Common myeloid progenitor, CD34-positive (primary cell): ENCODE results near the gene TINAGL1.

Experiments
- CTCF ChIA-PET: fragments of 350-600 bp; sonication (Branson Sonifier 250); formaldehyde crosslinking; loops from one replicate; lab custom pipeline; 2021; ENCODE audit warnings: antibody characterized with exemption; lab: Charles Lee
- POLR2A ChIA-PET: fragments of 350-600 bp; sonication (Branson Sonifier 250); formaldehyde crosslinking; loops from one replicate; lab custom pipeline; 2021; ENCODE audit warnings: antibody characterized with exemption; lab: Charles Lee
- DNase-seq, 3 donors: peaks; one replicate each; pipeline versions ENCODE4 v3.0.0 to v3.0.0-alpha.2; 2013
- H3K27ac ChIP-seq, 2 experiments: 1 replicate in 1 of 2; 2 replicates in 1 of 2; pipeline ENCODE4 v1.7.0; 2013; ENCODE audit warnings: inconsistent platforms in 2 of 2, low read length in 2 of 2, mild to moderate bottlenecking in 2 of 2, low read depth in 1 of 2, moderate library complexity in 1 of 2; ENCODE audit not compliant: severe bottlenecking in 2 of 2, insufficient read depth in 1 of 2, poor library complexity in 1 of 2
- H3K27me3 ChIP-seq, 5 experiments: replicated peaks in 2 of 5; 1 replicate in 3 of 5; 2 replicates in 2 of 5; pipeline versions ENCODE4 v1.6.1 to v1.7.0; 2013; ENCODE audit warnings: low read length in 4 of 5, mild to moderate bottlenecking in 2 of 5, moderate library complexity in 2 of 5, inconsistent platforms in 1 of 5; ENCODE audit not compliant: insufficient read depth in 5 of 5, control insufficient read depth in 4 of 5
- H3K36me3 ChIP-seq, 4 experiments: 1 replicate in 2 of 4; 2 replicates in 2 of 4; pipeline versions ENCODE4 v1.6.1 to v1.7.0; 2013; ENCODE audit warnings: low read length in 3 of 4, control low read depth in 1 of 4, mild to moderate bottlenecking in 1 of 4; ENCODE audit not compliant: control insufficient read depth in 4 of 4, insufficient read depth in 4 of 4
- H3K4me1 ChIP-seq, 4 experiments: 1 replicate in 3 of 4; 2 replicates in 1 of 4; pipeline versions ENCODE4 v1.6.1 to v1.7.1; 2013; ENCODE audit warnings: low read length in 3 of 4, mild to moderate bottlenecking in 3 of 4, control low read depth in 1 of 4, inconsistent platforms in 1 of 4, moderate library complexity in 1 of 4; ENCODE audit not compliant: control insufficient read depth in 4 of 4, insufficient read depth in 4 of 4; ENCODE audit errors: control extremely low read depth in 1 of 4
- H3K4me3 ChIP-seq, 7 experiments: 1 replicate in 4 of 7; 2 replicates in 3 of 7; pipeline versions ENCODE4 v1.5.1 to v1.7.0; 2013; ENCODE audit warnings: mild to moderate bottlenecking in 7 of 7, low read length in 6 of 7, moderate library complexity in 6 of 7, inconsistent platforms in 2 of 7, low read depth in 2 of 7, control low read depth in 1 of 7; ENCODE audit not compliant: insufficient read depth in 4 of 7, control insufficient read depth in 1 of 7; ENCODE audit errors: extremely low read depth in 1 of 7
- H3K9me3 ChIP-seq, 5 experiments: 1 replicate in 4 of 5; 2 replicates in 1 of 5; pipeline versions ENCODE4 v1.6.1 to v1.7.1; 2013; ENCODE audit warnings: low read length in 4 of 5, mild to moderate bottlenecking in 2 of 5, inconsistent platforms in 1 of 5, low read depth in 1 of 5, moderate library complexity in 1 of 5; ENCODE audit not compliant: control insufficient read depth in 4 of 5, insufficient read depth in 2 of 5; ENCODE audit errors: control extremely low read depth in 1 of 5
- WGBS: methylation state at CpG from one replicate; pipeline ENCODE4 v1.1.5; 2013; ENCODE audit not compliant: insufficient coverage; 5-methylcytosine and 5-hydroxymethylcytosine counted together

Gene TINAGL1

DNA sequence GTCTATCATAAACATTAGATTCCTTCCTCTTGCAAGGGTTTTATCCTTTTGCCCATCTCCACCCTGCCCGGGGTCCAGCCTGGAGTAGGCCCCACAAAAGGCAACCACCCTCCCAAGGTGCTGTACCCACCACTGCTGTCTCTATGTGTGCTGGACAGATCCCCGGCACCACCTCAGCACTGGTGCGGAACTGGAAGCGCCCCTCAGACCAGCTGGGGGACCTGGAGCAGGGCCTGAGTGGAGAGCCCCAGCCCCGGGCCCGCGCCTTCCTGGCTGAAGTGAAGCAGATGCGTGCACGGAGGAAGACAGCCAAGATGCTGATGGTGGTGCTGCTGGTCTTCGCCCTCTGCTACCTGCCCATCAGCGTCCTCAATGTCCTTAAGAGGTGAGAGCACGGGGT, 47.0 kb downstream of the TINAGL1 start:
- CTCF ChIA-PET, result interaction anchor here (1.4 to 1.6 kb wide), 3 partner anchors 15 to 59 kb away, joined by 3 to 5 read pairs (median 4); no protein-coding TSS in a partner anchor

DNA sequence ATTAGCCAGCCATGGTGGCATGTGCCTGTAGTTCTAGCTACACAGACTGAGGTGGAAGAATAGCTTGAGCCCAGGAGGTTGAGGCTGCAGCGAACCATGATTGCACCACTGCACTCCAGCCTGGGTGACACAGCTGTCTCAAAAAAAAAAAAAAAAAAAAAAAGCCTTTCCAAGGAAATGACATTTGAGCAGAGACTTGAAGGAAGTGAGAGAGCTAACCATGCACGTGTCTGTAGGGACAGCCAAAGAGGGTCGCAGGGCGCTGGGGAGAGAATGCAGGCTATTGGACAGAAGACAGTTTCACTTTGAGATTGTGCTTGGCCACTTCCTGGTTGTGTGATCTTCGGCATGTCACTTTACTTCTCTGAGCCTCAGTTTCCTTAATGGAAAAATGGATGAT, 48.0 kb downstream of the TINAGL1 start:
- WGBS, result 81% methylated on average over 5 of the region's 5 CpGs
- peaks cover 5 to 23% (median 13%) of the 10 kb centered on the region in 4 experiments for H3K36me3 ChIP-seq
- ChIA-PET CTCF (interaction anchor here (1.1 to 1.4 kb wide), 2 partner anchors 14 to 17 kb away, joined by 3 to 5 read pairs; no protein-coding TSS in a partner anchor), POLR2A (no interaction called here)
- no peaks in the 10 kb centered on the region for H3K4me1 ChIP-seq
- H3K4me3 ChIP-seq, result no peak overlapping the region
- no peak overlapping the region for H3K27ac ChIP-seq
- no peaks in the 10 kb centered on the region for H3K27me3 ChIP-seq
- no peaks in the 10 kb centered on the region for H3K9me3 ChIP-seq
- no peak for DNase-seq

More for the DNA sequence above, 47.0 kb downstream of the TINAGL1 start:
- H3K4me1 ChIP-seq, result peaks cover 0 to under 1% (median 0%) of the 10 kb centered on the region in 4 experiments
- no peaks in the 10 kb centered on the region for H3K27me3 ChIP-seq
- H3K27ac ChIP-seq, result no peak overlapping the region
- no peaks in the 10 kb centered on the region for H3K9me3 ChIP-seq
- WGBS, result 100% methylated on average over 10 of the region's 12 CpGs
- H3K36me3 ChIP-seq, result peaks cover 0 to 14% (median 9%) of the 10 kb centered on the region in 4 experiments
- POLR2A ChIA-PET, result no interaction called here
- no peak overlapping the region for H3K4me3 ChIP-seq
- DNase-seq, result no peak

DNA sequence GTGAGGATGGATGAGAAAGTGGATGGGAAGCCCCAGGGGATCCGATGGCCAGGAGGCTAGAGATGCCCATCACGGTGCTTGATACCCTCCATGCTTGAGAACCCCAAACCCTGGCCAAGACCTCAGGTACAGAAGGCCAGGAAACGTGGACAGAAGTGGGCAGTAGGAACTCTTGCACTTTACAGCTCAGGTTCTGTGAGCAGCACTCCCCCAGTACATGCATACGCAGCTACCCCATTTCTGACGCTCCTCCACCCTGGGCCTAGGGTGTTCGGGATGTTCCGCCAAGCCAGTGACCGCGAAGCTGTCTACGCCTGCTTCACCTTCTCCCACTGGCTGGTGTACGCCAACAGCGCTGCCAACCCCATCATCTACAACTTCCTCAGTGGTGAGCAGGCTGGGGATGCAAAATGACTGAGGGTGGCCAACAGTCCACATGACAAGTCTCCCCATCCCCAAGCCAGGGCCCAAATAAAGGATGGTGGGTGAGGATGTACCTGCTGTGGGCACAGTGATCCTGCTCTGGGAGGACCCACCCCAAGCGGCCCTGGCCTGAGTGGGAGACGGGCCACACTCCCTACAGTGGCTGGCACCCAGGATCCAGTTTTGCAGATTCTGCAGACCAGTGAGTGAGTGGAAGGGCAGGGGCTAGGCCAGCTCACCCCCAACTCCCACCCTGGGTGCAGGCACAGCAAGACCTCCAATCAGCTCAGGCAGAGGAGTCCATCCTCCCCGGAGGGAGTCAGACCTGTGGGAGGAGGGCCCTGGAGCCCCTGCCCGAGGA, 48.6 kb downstream of the TINAGL1 start:
- peaks cover 5 to 30% (median 16%) of the 10 kb centered on the region in 4 experiments for H3K36me3 ChIP-seq
- no peaks in the 10 kb centered on the region for H3K4me1 ChIP-seq
- 94% methylated on average over 12 of the region's 16 CpGs for WGBS
- no peak for DNase-seq
- no peak overlapping the region for H3K4me3 ChIP-seq
- no peaks in the 10 kb centered on the region for H3K27me3 ChIP-seq
- no peaks in the 10 kb centered on the region for H3K9me3 ChIP-seq
- ChIA-PET CTCF (interaction anchor here (1.1 to 1.4 kb wide), 2 partner anchors 17 to 19 kb away, joined by 3 to 4 read pairs; partner anchors contain the start of gene PEF1), POLR2A (no interaction called here)
- H3K27ac ChIP-seq, result no peak overlapping the region

DNA sequence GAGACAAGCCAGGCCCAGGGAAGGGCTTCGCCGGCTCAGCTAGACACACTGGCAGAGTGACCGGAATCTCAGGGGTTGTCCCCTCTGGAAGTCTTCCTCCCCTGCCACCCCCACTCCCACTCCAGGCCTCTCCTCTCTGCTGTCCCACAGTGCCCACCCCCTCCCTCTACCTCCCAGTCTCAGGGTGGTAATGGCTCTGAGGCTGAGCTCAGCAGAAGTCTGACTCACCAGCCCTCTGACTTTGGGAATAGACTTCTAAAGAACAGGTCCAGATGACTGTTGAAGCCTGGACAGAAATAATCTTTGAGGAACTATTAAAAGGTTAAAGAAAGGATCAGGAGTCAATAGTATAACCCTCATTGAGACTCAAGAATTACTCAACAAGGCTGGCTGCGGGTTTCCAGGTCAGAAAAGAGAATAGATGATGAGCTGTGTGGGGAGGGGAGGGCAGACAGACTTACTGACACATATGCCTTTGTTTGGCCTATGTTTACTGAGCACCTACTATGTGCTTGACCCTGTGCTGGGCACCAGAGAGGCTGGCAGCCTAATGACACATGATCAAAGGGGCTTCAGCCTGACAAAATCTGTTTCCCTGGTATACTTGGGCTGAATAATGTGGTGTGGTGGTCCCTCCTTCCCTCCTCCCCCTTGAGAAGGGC, 49.4 kb downstream of the TINAGL1 start:
- Histone ChIP-seq H3K4me1 (no peaks in the 10 kb centered on the region), H3K4me3 (no peak overlapping the region), H3K27me3 (no peaks in the 10 kb centered on the region), H3K36me3 (peaks cover 5 to 37% (median 20%) of the 10 kb centered on the region in 4 experiments), H3K9me3 (no peaks in the 10 kb centered on the region), H3K27ac (no peak overlapping the region)
- CTCF ChIA-PET, result interaction anchor here (1.4 kb wide), 1 partner anchor 18 kb away, joined by 4 read pairs; the partner anchor contains the start of gene PEF1
- 93% methylated on average over 4 of the region's 4 CpGs for WGBS
- POLR2A ChIA-PET, result no interaction called here
- no peak for DNase-seq

DNA sequence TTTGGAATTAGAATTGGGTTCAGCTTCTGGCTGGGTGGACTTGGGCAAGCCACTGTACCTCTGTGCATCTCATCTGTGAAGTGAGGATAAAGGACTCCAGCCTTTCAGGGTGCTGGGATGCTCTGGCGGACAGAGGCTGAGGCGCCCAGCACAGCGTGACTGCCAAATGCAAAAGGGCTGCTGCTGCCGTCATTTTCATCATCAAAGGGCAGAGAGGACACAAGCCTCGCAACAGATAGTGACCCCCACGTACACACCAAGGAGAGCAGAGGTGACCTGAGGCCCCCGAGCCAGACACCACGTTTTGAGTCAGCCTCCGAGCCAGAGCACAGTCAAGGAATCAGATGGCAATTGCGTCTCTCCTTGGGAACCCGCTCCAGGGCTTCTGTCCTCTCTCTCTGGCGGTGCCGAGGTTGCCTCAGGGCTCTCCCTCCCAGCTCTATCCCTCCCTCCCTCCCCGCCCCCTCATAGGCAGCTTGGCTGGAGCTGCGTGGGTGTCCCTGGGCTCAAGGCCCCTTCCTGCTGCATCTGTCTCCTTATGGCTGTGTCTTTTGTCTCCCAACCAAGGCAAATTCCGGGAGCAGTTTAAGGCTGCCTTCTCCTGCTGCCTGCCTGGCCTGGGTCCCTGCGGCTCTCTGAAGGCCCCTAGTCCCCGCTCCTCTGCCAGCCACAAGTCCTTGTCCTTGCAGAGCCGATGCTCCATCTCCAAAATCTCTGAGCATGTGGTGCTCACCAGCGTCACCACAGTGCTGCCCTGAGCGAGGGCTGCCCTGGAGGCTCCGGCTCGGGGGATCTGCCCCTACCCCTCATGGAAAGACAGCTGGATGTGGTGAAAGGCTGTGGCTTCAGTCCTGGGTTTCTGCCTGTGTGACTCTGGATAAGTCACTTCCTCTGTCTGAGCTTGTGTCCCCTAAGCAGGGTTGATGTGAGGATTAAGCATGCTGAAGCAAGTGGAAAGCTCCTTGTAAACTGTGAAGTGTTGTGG, 50.2 kb downstream of the TINAGL1 start:
- 95% methylated on average over 22 of the region's 23 CpGs for WGBS
- H3K27ac ChIP-seq, result no peak overlapping the region

DNA sequence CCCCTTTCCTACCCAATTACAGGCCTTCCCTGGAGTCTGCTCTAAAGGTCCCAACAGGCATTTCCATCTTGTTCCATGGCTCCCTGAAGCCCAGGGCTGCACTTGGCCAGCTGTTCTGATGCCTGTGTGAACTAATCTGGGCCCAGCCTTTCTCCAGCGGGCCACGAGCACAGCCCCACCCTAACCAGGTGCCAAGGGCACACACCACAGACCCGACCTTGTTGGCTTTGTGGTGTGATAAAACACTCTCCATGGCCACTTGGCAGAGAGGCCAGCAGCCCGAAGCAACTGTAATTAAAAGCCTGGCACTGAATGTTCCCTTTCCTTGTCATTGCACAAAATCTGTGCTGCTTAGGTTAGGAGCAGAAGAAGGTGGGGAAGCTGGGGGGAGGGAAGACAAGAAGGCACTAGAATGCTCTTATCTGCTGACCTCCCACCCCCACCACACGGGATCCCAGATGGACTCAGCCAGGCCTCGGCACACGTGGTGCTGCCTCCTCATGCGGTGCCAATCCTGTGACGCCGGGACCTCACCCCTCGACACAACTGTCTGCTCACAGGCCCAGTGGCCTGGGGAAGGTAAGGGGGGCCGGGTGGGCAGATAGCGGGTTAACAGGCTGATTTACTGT, 51.1 kb downstream of the TINAGL1 start:
- no peak for DNase-seq
- CTCF ChIA-PET, result interaction anchor here (0.9 to 1.5 kb wide), 3 partner anchors 9 to 62 kb away, joined by 4 to 5 read pairs (median 5); no protein-coding TSS in a partner anchor
- POLR2A ChIA-PET, result interaction anchor here (0.6 kb wide), 1 partner anchor 527 kb away, joined by 3 read pairs; no protein-coding TSS in a partner anchor
- no peaks in the 10 kb centered on the region for H3K9me3 ChIP-seq
- 94% methylated on average over 11 of the region's 13 CpGs for WGBS
- no peaks in the 10 kb centered on the region for H3K27me3 ChIP-seq
- H3K4me1 ChIP-seq, result no peaks in the 10 kb centered on the region
- H3K4me3 ChIP-seq, result no peak overlapping the region
- H3K36me3 ChIP-seq, result peaks cover 9 to 54% (median 34%) of the 10 kb centered on the region in 4 experiments
- no peak overlapping the region for H3K27ac ChIP-seq

More for the DNA sequence above, 50.2 kb downstream of the TINAGL1 start:
- H3K4me1 ChIP-seq, result no peaks in the 10 kb centered on the region
- ChIA-PET POLR2A (interaction anchor here (0.6 kb wide), 1 partner anchor 527 kb away, joined by 3 read pairs; no protein-coding TSS in a partner anchor), CTCF (interaction anchor here (0.9 to 1.5 kb wide), 4 partner anchors 8 to 61 kb away, joined by 4 to 5 read pairs (median 4); partner anchors contain the start of gene PEF1)
- H3K36me3 ChIP-seq, result peaks cover 5 to 45% (median 25%) of the 10 kb centered on the region in 4 experiments
- no peaks in the 10 kb centered on the region for H3K9me3 ChIP-seq
- no peaks in the 10 kb centered on the region for H3K27me3 ChIP-seq
- no peak for DNase-seq
- no peak overlapping the region for H3K4me3 ChIP-seq
